Stimulated activated CD4-positive, alpha-beta T cell treated with anti-CD3 and anti-CD28 coated beads, Interleukin-1b, Interleukin-23, amount 100 ng/mL, for 24 hours (primary cell): ENCODE data around the gene MAN2A2.
"Not testable (repeated sequence)": the region's sequence is repeated elsewhere in the genome, so short reads cannot be mapped to it uniquely, and the experiment has no call there.

Source experiments
- DNase-seq, 4 experiments: peaks; one replicate each; pipeline ENCODE4 v3.0.0-alpha.2; 2020; ENCODE audit warnings: low read depth in 4 of 4, low spot score in 1 of 4

The MAN2A2 gene

DNA sequence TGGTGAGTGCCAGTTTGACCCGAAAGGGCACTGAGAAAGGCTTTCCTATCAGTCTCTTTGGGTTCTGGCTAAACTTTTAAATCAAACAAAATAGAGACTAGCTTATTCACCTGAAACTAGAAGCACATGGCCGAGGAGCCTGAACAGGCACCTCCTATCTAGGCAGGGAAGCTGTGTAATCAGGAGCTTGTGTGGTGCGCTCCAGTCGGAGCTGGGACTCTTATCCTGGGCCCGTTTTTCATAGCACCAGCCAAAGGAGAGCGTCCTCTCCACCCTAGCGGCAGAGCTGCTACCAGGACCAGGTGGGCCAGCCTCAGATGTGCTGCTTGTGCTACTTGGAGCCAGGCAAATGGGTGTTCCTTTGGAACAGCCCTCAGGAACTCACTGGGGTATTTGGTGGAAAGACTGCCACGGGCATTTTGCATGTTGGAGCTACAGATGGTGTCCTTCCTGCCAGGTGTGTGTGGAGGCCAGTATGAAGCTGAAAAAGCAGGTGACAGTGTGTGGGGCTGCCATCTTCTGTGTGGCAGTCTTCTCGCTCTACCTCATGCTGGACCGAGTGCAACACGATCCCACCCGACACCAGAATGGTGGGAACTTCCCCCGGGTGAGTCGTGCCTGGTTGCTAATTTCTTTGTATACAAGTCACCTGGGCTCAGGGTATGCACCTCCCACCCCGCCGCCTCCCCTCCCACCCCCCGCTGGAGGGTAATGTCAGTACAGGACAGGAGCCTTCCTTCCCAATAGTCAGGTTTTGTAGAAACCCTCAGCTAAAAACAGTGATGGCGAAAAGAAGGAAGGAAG is 833 bp downstream of the MAN2A2 start:
- no peak for DNase-seq

DNA sequence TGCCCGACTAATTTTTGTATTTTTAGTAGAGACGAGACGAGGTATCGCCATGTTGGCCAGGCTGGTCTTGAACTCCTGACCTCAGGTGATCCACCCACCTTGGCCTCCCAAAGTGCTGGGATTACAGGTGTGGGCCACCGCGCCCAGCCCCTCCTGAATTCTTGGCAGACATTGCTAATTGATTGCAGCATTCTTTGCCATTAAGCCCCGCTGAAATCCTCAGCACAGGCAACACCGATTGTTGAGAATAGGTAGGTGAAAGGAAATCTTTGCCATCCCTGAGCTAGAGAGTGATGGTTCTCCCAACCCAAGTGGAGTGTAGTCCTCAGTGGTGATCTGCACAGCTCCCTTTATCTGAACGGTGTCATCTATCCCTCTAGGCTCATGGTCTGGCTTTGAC is 1.6 kb downstream of the MAN2A2 start:
- DNase-seq: no peak

DNA sequence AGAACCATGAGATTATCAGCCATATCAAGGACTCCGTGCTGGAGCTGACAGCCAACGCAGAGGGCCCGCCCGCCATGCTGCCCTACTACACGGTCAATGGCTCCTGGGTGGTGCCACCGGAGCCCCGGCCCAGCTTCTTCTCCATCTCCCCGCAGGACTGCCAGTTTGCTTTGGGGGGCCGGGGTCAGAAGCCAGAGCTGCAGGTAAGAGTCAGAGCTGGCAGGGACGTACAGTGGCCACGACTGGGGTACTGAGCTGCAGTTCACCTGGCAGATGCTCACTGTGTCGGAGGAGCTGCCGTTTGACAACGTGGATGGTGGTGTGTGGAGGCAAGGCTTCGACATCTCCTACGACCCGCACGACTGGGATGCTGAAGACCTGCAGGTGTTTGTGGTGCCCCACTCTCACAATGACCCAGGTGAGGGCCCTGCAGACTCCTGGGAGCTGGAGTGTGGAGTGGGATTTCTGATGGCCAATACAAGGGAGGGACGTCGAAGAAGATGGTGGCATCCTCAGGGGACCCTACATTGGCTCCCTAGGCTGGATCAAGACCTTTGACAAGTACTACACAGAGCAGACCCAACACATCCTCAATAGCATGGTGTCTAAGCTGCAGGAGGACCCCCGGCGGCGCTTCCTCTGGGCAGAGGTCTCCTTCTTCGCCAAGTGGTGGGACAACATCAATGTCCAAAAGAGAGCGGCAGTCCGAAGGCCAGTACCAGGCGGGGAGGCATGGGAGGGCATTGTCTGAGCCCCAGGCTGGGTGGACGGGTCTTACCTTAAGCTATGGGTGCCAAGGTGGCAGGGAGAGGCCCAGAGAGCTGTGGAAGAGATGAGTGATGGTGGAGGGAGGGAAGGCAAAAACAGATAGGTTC is 2.4 kb downstream of the MAN2A2 start:
- no peak for DNase-seq

DNA sequence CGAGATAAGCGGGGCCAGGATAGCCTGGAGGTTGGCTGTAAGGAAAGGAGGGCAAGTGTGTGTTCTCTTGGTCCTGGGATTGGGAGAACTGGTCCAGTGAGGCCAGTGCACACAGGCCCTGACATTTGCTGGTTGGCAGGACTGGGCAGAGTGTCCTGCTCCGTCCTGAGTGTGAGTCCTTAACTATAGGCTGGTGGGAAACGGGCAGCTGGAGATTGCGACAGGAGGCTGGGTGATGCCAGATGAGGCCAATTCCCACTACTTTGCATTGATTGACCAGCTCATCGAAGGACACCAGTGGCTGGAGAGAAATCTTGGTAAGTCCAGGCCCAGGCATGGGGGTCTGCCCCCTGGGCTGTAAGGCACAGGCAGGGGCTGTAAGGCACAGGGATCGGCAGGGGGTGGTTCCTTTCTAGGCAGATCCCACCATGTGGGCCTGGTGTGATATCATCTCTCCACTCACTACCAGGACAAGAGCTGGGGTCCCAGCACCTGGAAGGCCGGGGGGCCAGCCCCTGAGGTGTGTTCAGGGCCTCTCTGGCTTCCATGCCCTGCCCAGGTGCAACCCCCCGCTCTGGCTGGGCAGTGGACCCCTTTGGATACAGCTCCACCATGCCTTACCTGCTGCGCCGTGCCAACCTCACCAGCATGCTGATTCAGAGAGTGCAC is 3.2 kb downstream of the MAN2A2 start:
- DNase-seq: no peak

DNA sequence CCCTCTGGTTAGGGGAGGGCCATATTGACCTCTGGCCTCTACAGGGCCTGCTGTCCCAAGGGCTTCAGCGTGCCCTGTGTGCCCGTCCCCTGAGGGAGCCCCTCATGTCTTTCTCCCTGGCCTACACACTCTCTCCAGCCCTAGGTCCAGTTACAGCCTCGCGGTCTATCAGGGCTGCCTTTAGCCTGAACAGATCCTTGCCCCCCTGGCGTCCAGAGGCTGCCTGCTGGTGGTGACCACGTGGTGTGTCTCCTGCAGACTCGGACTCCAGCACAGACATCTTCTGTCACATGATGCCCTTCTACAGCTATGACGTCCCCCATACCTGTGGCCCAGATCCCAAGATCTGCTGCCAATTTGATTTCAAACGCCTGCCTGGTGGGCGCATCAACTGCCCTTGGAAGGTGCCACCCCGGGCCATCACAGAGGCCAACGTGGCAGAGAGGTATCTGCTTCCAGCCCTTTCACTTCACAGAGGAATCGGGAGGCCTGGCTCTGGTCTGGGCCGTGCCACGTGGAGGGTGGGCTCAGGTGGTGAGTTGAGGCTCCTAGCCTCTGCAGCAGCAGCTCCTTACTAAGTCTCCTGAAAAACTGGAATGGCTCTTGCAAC is 4.1 kb downstream of the MAN2A2 start:
- DNase-seq: no peak

DNA sequence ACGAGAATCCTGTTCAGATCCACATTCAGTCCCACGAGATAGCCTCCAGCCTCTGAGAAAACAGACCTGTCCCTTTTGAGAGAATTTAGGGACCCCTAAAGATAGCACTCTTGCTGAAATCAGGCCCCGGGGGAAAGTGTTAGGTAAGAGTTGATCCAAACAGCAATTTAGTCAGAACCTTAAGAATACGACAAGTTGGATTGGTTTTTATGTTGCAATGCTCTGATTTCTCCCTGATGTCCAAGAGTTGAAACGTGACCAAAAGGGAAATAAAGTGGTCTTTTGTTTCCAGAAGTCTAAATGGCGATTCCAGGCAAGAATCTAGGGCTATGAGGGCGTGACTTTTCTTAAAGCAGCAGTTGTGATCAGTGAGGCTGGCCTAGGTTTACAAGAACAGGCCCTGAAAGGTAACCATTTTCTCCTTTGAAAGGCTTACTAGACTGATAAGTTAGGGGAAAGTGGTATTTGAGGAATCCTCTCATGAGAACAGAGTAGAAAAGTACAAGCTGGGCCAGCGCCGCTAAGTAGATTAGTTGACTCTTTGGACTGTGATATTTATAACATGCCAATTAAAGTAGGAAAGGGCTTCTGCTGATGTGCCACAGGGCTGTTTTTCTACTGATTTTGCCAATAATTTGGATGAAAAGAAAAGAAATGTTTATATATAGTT is 4.9 kb downstream of the MAN2A2 start:
- no peak for DNase-seq

DNA sequence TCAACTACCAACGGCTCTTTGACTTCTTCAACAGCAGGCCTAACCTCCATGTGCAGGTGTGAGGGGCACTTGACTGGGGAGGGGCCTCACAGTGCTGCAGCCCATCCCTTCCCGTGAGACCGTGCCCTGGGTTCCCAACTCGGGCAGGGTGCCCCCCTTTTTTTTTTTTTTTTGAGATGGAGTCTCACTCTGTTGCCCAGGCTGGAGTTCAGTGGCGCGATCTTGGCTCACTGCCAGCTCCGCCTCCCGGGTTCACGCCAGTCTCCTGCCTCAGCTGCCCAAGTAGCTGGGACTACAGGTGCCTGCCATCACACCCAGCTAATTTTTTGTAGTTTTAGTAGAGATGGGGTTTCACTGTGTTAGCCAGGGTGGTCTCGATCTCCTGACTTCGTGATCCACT is 6.3 kb downstream of the MAN2A2 start:
- not testable (repeated sequence) for DNase-seq

DNA sequence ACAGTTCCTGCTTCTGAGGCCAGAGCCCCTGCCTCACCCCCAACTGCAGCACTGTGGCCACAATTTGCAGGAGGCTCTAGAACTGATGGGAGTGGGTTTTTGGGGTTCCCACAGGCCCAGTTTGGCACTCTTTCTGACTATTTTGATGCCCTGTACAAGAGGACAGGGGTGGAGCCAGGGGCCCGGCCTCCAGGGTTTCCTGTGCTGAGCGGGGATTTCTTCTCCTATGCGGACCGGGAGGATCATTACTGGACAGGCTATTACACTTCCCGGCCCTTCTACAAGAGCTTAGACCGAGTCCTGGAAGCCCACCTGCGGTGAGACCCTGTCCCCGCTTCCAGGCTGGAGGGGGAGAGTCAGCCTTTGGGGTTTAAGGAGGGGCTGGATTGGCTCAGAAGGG is 6.9 kb downstream of the MAN2A2 start:
- no peak for DNase-seq

DNA sequence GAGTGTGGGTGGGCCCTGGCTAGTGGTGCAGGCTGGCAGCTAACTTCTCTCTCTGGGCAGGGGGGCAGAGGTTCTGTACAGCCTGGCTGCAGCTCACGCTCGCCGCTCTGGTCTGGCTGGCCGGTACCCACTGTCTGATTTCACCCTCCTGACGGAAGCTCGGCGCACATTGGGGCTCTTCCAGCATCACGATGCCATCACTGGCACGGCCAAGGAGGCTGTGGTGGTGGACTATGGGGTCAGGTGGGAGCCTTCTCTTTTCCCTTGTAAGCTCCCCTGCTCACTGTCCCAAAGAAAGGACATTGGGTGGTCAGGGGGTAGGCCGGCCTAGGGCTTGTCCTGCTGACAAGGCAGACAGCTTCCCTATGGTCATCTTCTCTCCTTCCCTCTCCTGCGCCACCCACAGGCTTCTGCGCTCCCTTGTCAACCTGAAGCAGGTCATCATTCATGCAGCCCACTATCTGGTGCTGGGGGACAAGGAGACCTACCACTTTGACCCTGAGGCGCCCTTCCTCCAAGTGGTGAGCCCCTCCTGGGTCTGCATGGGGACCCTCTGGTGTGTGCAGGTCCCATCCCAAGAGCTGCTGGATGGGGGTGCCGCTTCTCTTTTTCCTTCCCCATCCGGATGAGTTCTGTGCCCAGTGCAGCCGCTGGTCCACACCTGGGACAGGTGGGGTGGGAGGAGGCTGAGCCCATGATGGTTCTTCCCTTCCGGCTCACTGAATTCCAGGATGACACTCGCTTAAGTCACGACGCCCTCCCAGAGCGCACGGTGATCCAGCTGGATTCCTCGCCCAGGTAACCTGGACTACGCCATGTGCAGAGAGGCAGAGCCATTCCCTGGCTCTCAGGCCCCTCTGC is 7.6 kb downstream of the MAN2A2 start:
- DNase-seq: no peak

DNA sequence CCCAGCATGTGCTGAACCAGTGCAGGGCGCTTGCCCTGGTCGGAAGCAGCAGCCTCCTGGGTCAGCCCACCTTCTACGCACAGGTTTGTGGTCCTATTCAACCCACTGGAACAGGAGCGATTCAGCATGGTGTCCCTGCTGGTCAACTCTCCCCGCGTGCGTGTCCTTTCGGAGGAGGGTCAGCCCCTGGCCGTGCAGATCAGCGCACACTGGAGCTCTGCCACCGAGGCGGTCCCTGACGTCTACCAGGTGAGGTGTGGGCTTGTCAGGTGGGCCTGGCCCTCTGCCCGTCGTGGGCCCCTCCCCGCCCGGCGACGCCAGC is 8.2 kb downstream of the MAN2A2 start:
- no peak for DNase-seq

DNA sequence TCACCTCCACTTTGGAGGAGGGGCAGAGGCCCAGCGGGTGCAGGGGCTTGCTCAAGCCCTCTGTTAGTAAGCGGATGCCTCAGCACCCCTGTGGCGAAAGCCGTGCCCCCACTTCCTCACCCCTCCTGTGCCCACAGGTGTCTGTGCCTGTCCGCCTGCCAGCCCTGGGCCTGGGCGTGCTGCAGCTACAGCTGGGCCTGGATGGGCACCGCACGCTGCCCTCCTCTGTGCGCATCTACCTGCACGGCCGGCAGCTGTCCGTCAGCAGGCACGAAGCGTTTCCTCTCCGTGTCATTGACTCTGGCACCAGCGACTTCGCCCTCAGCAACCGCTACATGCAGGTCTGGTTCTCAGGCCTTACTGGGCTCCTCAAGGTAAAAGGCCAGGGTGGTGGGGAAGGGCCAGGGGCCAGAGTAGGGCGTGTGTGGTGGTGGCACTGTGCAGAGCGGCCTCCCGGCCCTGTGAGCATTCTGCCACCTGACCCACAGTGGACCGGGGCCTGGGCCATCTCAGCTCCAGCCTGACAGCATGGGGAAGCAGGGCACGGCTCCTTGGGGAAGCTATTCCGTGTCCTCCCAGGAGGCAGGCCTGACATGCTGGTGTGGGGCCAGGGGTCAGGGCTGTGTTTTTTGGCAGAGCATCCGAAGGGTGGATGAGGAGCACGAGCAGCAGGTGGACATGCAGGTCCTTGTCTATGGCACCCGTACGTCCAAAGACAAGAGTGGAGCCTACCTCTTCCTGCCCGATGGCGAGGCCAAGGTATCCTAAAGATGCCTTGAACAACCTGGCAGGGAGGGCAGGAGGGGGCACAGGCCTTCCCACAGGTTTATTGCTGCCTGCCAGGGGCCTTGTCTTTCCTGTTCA is 9.0 kb downstream of the MAN2A2 start:
- DNase-seq: no peak

DNA sequence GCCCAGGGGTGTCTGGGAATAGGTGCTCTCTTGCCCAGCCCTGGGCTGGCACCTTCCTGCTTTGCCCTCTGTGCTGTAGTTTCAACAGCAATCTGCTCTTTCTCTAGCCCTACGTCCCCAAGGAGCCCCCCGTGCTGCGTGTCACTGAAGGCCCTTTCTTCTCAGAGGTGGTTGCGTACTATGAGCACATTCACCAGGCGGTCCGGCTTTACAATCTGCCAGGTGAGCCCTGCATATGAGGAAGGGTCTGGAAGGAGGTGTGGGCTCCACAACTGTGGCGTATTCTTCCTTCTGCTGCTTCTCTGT is 9.6 kb downstream of the MAN2A2 start:
- DNase-seq: no peak

DNA sequence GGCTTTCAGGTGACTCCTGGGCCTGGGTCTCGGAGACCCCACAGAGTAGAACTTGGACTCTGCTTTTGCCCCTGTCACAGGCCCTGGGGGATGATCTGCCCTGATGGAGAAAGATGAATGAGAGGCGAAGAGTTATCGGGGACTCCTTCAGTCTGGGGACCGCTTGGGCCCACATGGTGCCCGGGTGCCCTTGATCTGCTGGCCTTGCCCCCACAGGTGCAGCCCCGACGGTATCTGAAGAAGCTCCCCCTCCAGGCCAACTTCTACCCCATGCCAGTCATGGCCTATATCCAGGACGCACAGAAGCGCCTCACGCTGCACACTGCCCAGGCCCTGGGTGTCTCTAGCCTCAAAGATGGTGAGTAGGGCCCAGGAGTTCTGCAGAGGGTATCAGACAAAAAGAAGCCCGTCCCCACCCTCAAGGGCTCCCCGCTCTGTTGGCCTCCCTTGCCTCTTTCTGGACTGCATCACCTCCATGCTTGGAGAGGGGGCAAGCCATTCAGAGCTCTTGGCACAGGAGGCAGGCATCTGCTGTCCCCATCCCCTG is 10.4 kb downstream of the MAN2A2 start:
- no peak for DNase-seq

DNA sequence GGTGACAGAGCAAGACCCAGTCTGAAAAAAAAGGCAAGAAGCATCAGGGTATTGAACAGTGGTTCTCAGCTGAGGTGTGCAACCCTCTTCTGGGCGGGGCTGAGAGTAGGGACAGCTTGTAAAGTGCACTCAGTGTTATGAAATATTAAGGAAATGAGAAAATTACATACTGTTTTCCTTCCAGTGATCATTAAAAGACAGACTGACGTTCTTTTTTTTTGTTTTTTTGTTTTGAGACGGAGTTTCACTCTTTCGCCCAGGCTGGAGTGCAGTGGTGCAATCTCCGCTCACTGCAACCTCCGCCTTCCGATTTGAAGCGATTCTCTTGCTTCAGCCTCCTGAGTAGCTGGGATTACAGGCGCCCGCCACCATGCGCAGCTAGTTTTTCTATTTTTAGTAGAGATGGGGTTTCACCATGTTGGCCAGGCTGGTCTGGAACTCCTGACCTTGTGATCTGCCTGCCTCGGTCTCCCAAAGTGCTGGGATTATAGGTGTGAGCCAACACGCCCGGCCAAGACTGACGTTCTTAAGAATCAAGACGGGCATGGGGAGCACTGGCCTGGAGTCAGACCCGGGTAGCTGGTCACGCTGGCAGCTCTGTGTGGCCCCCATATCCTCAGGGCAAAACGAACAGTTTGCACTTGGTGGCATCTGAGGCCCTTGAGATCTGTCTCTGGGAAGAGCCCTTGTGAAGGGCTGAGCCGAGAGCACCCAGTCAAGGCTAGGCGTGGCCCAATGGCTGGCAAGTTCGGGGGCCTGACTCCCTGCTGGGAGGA is 11.4 kb downstream of the MAN2A2 start:
- DNase-seq: no peak

DNA sequence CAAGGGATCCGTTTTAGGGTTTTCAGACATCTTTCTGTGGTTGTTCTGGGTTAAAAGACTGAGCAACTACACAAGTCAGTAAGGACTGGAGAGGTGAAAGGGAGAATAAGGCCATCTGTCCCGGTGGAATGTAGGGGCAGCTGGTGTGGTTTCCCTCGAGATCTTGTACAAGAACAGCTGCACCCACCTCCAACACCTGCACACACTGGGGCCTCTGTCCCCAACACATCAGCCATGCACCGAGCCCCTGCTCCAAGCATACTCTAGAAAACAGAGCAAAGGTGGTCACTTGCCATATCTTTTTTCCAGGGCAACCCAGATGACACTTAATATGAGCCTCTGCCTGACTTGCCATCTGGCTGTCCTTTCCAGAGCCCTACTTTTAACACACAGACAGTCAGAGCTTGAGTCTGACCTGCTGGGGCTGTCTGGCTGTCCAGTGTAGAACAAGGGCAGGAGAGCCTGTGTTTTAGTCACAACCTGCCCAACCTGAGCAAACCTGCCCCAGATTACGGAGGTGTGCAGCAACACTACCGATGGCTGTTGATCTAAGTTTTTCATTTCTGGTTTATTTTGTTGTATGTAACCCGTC is 12.2 kb downstream of the MAN2A2 start:
- DNase-seq: no peak

DNA sequence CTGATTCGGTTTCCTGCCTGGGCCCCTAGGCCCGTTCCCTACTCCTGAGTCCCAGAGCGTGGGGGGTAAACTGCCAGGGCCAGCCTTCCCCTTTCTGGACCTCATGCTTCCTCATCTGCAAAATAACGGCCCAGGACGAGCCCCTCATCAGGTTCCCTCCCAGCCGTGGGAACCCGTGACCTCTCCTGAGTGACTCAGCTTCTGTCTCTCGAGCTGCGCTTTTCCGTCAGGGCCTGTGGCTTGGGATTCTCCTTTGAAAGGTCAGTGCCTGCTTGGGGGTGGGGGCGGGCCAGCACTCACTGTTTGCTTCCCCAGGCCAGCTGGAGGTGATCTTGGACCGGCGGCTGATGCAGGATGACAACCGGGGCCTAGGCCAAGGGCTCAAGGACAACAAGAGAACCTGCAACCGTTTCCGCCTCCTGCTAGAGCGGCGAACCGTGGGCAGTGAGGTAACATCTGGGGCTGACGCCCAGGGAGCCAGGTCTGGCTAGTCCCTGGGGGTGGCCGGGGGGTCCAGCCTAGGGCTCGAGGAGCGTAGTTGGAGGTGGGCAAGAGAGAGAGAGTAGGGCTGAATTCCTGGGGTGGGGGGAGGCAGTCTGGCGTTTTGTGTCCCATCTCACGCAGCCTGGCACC is 12.8 kb downstream of the MAN2A2 start:
- DNase-seq: no peak

DNA sequence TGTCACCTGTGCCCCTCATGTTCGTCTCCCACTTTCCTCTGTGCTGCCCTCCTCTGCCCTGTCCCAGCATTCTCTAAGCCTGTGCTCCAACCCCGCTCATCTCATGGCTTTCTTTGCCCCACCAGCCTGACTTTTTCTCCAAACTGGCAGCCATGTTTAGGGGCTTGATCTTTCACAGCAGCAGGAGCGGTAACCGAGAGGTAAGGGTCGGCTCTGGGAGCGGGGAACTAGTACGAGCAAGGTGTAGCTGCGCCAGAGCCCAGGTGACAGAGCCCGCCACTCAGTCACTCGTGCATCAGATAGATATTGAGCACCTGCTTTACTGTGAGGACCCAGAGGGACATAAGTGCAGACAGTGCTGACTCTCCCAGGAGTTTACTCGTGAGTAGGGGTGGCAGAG is 13.4 kb downstream of the MAN2A2 start:
- DNase-seq: no peak
